ENCODE measurements around the gene PRMT3. TPM values are rescaled to one million over a fixed set of nuclear protein-coding genes. Genes with fewer than 3 reads are reported as not detected.

The PRMT3 gene
- total RNA-seq, 1 donor from 2014 or later: 15.0 TPM

GRCh38 chr11:20453657-20454316 lies 66.3 kb downstream of the PRMT3 start:
- no peak for TF ChIP-seq CTCF (IDR thresholded peaks at IDR 0.05; ENCODE audit: insufficient read depth, low read length, poor library complexity, severe bottlenecking)
- Histone ChIP-seq H3K4me3 (ENCODE audit: low read depth, low read length) (no peak overlapping the region), H3K36me3 (ENCODE audit: control insufficient read depth, insufficient read depth, low read length) (no peaks in the 10 kb centered on the region), H3K27me3 (ENCODE audit: control insufficient read depth, insufficient read depth, low read length) (no peaks in the 10 kb centered on the region)
- no peak for DNase-seq (ENCODE audit: low read depth)

GRCh38 chr11:20457001-20457799 lies 69.7 kb downstream of the PRMT3 start:
- DNase-seq (ENCODE audit: low read depth): no peak
- no peak for TF ChIP-seq CTCF (IDR thresholded peaks at IDR 0.05; ENCODE audit: insufficient read depth, low read length, poor library complexity, severe bottlenecking)
- H3K4me3 ChIP-seq (ENCODE audit: low read depth, low read length): no peak overlapping the region
- no peaks in the 10 kb centered on the region for H3K27me3 ChIP-seq (ENCODE audit: control insufficient read depth, insufficient read depth, low read length)
- no peaks in the 10 kb centered on the region for H3K36me3 ChIP-seq (ENCODE audit: control insufficient read depth, insufficient read depth, low read length)

GRCh38 chr11:20457934-20458680 lies 70.6 kb downstream of the PRMT3 start:
- no peaks in the 10 kb centered on the region for H3K36me3 ChIP-seq (ENCODE audit: control insufficient read depth, insufficient read depth, low read length)
- no peaks in the 10 kb centered on the region for H3K27me3 ChIP-seq (ENCODE audit: control insufficient read depth, insufficient read depth, low read length)
- no peak overlapping the region for H3K4me3 ChIP-seq (ENCODE audit: low read depth, low read length)
- no peak for TF ChIP-seq CTCF (IDR thresholded peaks at IDR 0.05; ENCODE audit: insufficient read depth, low read length, poor library complexity, severe bottlenecking)
- DNase-seq (ENCODE audit: low read depth): no peak

- H3K27me3 ChIP-seq (ENCODE audit: control insufficient read depth, insufficient read depth, low read length): no peaks in the 10 kb centered on the region
- TF ChIP-seq CTCF (IDR thresholded peaks at IDR 0.05; ENCODE audit: insufficient read depth, low read length, poor library complexity, severe bottlenecking): no peak
- H3K4me3 ChIP-seq (ENCODE audit: low read depth, low read length): no peak overlapping the region
- DNase-seq (ENCODE audit: low read depth): no peak
- H3K36me3 ChIP-seq (ENCODE audit: control insufficient read depth, insufficient read depth, low read length): no peaks in the 10 kb centered on the region
Measured at GRCh38 chr11:20458905-20459632, 71.6 kb downstream of the PRMT3 start.

- Histone ChIP-seq H3K4me3 (ENCODE audit: low read depth, low read length) (no peak overlapping the region), H3K36me3 (ENCODE audit: control insufficient read depth, insufficient read depth, low read length) (no peaks in the 10 kb centered on the region), H3K27me3 (ENCODE audit: control insufficient read depth, insufficient read depth, low read length) (no peaks in the 10 kb centered on the region)
- no peak for DNase-seq (ENCODE audit: low read depth)
- TF ChIP-seq CTCF (IDR thresholded peaks at IDR 0.05; ENCODE audit: insufficient read depth, low read length, poor library complexity, severe bottlenecking): no peak
Measured at GRCh38 chr11:20459865-20460264, 72.3 kb downstream of the PRMT3 start.
